Skeletal muscle satellite cell (primary cell): ENCODE data around the gene HMGXB3.

Source experiments
- H3K27me3 ChIP-seq: 2 replicates; pipeline ENCODE4 v1.7.0; 2013; ENCODE audit warnings: low read length; ENCODE audit not compliant: control insufficient read depth, insufficient read depth
- H3K36me3 ChIP-seq: 2 replicates; pipeline ENCODE4 v1.7.0; 2013; ENCODE audit warnings: mild to moderate bottlenecking, control low read depth, low read length; ENCODE audit not compliant: insufficient read depth
- H3K4me1 ChIP-seq: 2 replicates; pipeline ENCODE4 v1.7.0; 2013; ENCODE audit warnings: low read length; ENCODE audit not compliant: control insufficient read depth, insufficient read depth
- H3K4me2 ChIP-seq: 2 replicates; pipeline ENCODE4 v1.7.0; 2013; ENCODE audit warnings: mild to moderate bottlenecking, low read length
- H3K4me3 ChIP-seq: 2 replicates; pipeline ENCODE4 v1.7.0; 2013; ENCODE audit warnings: low read length
- H3K9ac ChIP-seq: 2 replicates; pipeline ENCODE4 v1.7.0; 2013; ENCODE audit warnings: mild to moderate bottlenecking, low read depth, low read length, moderate library complexity
- H3K9me3 ChIP-seq: replicated peaks from 2 replicates; pipeline ENCODE4 v1.7.0; 2013; ENCODE audit warnings: mild to moderate bottlenecking, control low read depth, low read length

The HMGXB3 gene

DNA sequence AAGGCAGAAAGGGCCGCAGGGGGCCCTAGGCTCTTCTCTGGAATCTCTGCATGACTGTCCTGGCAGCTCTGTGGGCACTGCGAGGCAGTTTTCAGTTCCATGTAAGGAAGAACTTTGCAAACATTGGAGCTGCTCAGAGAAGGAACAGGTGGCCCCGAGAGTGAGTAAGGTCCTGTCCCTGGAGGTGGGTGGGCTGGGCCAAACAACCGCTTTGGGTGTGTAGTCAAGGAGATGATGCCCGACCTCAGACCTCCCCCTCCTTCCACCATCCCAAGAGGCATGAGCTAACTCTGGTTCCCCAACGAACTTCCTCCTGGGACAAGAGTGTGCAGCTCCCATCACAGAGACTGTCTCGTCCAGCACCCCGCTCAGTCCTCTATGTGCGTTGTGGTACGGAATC, 65.3 kb downstream of the HMGXB3 start:
- Histone ChIP-seq H3K9me3 (no peaks in the 10 kb centered on the region), H3K4me3 (peak overlapping the region; percentile 28), H3K9ac (peak overlapping the region; percentile 35), H3K4me2 (peak overlapping the region; percentile 51), H3K4me1 (peaks cover 45% of the 10 kb centered on the region), H3K27me3 (no peaks in the 10 kb centered on the region), H3K36me3 (no peaks in the 10 kb centered on the region)

DNA sequence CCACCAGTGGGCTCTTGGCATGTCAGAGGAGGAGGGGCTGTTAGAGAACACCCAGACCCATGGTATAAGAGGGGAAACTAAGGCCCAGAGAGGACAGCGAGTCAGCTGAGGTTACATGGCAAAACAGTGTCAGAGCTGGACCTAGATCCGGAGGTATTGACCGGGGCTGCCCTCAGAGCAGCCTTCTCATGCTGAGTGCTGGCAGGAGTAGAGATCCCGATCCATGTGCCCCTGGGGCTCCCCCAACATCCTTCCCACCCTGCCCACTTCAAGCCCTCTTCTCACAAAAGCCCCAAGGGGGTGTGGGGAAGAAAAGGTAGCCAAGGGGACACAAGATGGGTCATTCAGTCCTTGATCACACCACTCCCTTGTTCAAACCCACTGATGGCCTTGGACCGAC, 65.9 kb downstream of the HMGXB3 start:
- Histone ChIP-seq H3K4me2 (peak overlapping the region; percentile 51), H3K27me3 (no peaks in the 10 kb centered on the region), H3K4me1 (peaks cover 45% of the 10 kb centered on the region), H3K9ac (peak overlapping the region; percentile 31), H3K4me3 (no peak overlapping the region), H3K36me3 (no peaks in the 10 kb centered on the region), H3K9me3 (no peaks in the 10 kb centered on the region)

DNA sequence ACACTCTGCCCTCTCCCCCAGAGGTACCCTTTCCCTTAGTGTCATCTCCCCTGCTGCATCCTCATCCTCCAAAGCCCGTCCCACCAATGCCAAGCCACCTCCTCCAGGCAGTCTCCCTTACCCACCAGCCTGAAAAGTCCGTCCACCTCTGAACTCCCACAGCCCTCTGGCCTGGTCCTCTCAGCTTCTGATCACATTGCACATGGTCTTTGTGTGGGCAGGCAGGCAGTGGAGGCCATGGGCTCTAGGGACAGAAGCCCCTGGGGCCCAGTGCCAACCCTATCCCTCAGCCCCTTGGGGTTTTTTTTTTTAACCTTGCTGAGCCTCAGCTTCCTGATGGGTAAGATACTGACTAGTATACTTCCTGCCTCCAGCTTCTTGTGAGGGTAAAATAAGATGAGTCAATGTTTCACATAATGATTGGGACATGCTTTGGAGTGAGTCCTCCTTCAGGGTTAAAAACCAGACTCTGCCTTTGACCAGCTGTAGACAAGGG, 66.4 kb downstream of the HMGXB3 start:
- H3K27me3 ChIP-seq = no peaks in the 10 kb centered on the region
- H3K36me3 ChIP-seq = no peaks in the 10 kb centered on the region
- H3K9ac ChIP-seq = peak overlapping the region; percentile 31
- H3K4me1 ChIP-seq = peaks cover 45% of the 10 kb centered on the region
- peak overlapping the region; percentile 21 for H3K4me2 ChIP-seq
- no peaks in the 10 kb centered on the region for H3K9me3 ChIP-seq
- no peak overlapping the region for H3K4me3 ChIP-seq

DNA sequence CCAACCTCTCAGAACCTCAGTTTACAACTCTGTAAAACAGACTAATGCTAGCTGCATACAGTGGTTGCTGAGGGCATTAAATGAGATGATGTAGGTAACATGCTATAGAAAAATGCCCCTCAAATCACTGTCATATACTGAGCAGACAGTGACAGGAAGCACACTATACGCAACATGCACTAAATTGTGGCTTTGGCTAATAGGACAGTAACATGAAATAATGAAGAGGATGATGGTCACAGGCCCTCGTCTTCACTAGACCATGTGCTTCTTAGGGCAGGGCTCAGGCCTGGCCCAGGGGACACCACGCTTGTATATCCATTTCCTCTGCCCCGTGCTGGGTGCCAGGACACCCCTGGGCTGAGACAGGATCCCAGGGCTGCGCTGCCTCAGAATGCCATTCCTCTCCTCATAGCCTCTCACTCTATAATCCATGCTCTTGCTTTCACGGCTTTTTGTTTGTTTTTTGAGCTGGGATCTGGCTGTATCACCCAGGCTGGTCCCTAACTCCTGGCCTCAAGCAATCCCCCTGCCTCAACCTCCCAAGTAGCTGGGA, 66.9 kb downstream of the HMGXB3 start:
- H3K9ac ChIP-seq = no peak overlapping the region
- H3K4me2 ChIP-seq = no peak overlapping the region
- no peaks in the 10 kb centered on the region for H3K9me3 ChIP-seq
- H3K27me3 ChIP-seq = no peaks in the 10 kb centered on the region
- H3K4me3 ChIP-seq = no peak overlapping the region
- H3K36me3 ChIP-seq = no peaks in the 10 kb centered on the region
- peaks cover 45% of the 10 kb centered on the region for H3K4me1 ChIP-seq

DNA sequence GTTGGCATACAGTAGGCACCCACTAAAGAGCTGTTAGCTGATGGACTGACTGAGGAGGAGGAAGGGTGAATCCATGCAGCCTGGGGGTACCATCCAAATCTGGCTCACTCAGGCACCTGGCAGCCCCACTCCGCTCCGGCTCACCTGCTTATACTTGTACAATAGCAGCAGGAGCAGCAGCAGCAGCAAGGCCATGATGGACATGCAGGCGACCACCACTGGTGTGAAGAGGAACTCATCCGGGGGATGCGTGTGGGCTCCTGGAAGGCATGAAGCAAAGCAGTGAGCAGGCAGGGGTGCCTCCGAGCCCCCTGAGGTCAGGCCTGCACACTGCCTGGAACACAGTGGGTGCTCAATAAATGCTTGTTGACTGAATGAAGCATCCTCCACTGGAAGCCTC, 67.5 kb downstream of the HMGXB3 start:
- Histone ChIP-seq H3K9me3 (no peaks in the 10 kb centered on the region), H3K4me3 (no peak overlapping the region), H3K36me3 (no peaks in the 10 kb centered on the region), H3K4me1 (peaks cover 45% of the 10 kb centered on the region), H3K4me2 (no peak overlapping the region), H3K9ac (no peak overlapping the region), H3K27me3 (no peaks in the 10 kb centered on the region)

DNA sequence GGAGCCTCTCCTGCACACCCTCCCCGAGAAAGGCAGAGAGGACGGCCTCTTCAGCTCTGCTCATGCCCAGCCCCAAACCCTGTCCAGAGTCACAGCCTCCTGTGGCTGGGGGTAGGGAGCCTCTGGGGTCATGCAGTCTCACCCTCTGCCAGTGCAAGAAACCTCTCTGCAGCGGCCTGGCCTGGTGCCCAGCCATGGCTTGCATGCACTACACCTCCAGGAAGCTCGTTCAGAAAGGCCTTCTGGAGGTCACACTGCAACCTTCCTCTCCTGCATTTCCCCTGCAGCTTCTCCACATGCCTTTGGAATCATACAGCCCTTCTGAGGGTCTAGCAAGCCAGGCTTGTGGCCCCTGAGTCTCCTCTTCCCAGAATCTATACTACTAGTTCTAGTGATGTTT, 67.9 kb downstream of the HMGXB3 start:
- peaks cover 3% of the 10 kb centered on the region for H3K9me3 ChIP-seq
- no peak overlapping the region for H3K4me3 ChIP-seq
- H3K27me3 ChIP-seq = no peaks in the 10 kb centered on the region
- H3K4me2 ChIP-seq = no peak overlapping the region
- H3K36me3 ChIP-seq = no peaks in the 10 kb centered on the region
- H3K4me1 ChIP-seq = peaks cover 45% of the 10 kb centered on the region
- no peak overlapping the region for H3K9ac ChIP-seq

DNA sequence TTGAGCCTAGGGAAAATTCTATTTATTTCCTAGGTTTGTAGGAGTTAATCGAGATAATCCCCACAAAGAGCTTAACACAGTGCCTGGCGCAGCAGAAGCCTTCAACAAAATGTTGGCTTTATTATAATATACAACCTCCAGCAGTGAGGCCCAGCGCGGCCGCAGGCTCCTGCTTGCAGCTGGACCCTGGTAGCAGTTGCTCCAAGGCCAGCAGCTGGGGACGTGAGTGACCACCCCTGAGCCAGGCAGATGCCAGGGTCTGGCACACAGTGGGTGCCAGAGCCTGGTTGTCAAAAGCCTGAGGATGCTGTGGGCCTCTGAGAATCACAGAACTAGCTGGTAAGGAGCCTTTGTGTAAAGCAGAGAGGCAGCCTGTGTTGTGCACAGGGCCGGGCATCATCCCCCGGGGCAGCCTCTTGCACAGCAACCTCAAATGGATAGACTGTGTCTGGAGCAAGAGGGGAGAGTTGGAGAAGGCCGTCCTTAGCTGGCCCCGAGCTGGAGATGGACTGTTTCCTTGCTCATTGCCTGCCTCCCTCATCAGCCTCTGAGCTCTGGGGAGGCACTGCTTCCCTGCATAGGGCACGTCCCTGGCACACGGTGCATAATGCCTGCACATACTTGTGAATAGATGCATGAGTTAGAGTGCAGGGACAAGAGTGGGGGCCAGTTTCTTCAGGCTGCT, 68.6 kb downstream of the HMGXB3 start:
- Histone ChIP-seq H3K9me3 (peaks cover 3% of the 10 kb centered on the region), H3K36me3 (no peaks in the 10 kb centered on the region), H3K4me3 (no peak overlapping the region), H3K4me2 (no peak overlapping the region), H3K9ac (no peak overlapping the region), H3K4me1 (peaks cover 45% of the 10 kb centered on the region), H3K27me3 (no peaks in the 10 kb centered on the region)

DNA sequence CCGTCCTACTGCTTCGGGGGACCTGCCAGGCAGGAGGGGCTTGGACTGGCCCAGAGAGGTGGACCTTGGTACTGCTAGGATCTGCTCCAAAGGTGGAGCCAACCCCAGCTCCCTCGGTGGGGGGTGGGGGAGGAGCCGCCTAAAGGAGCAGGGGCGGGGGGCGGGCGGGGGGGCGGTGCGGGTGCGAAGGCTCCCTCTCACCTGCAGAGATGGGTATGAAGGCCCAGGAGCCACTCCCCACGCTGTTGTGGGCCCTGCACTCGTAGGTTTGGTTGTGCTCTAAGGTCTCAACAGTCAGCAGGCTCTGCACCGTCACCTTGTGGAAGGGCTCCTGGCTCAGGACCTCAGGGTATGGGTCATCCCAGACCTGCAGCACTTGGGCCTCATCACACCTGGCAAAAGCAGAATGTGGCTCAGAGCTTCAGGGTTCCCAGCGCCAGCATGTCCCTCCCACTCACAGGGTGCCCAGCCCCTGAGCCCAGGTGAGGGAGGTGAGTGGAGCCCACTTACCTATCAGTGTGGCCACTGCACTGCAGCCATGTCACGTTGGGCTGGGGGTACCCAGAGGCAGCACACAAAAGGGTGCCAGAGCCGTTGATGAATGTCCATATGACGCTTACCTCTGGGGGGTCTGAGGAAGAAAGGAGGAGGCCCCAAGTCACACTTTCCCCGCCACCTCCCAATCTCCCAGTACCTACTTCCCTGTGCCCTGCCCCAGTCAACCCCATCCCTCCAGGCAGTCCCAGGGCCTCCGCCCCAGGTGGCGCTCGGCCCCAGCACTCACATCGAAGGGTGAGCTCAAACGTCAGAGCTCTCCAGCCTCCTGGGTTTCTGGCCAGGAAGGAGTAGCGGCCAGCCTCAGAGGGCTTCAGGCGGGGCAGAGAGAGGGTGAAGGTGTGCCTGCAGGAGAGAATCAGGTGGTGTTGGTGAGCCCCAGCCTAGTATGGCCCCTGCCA, 69.4 kb downstream of the HMGXB3 start:
- peaks cover 2% of the 10 kb centered on the region for H3K27me3 ChIP-seq
- no peak overlapping the region for H3K4me2 ChIP-seq
- H3K4me1 ChIP-seq = peaks cover 37% of the 10 kb centered on the region
- no peak overlapping the region for H3K4me3 ChIP-seq
- peaks cover 3% of the 10 kb centered on the region for H3K9me3 ChIP-seq
- no peak overlapping the region for H3K9ac ChIP-seq
- no peaks in the 10 kb centered on the region for H3K36me3 ChIP-seq

DNA sequence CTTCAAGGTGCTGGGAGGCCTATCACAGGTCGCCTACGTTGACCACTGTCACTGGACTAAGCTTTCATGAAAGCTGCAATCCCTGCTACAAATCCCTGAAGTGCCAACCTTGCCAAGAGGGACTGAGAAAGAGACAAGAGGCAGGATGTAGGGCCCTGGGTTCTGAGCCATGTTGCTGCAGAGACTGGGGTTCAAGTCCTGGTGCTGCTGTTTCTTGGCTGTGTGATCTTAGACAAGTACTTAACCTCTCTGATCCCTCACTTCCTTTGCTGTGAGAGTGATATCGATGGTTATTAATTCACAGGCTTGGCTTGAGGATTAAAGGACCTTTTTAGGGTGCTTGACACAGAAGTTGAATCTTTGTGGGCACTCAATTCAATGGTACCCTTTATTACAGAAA, 70.3 kb downstream of the HMGXB3 start:
- H3K4me2 ChIP-seq = no peak overlapping the region
- no peaks in the 10 kb centered on the region for H3K36me3 ChIP-seq
- peaks cover 11% of the 10 kb centered on the region for H3K27me3 ChIP-seq
- H3K4me3 ChIP-seq = no peak overlapping the region
- H3K4me1 ChIP-seq = peaks cover 29% of the 10 kb centered on the region
- H3K9ac ChIP-seq = no peak overlapping the region
- H3K9me3 ChIP-seq = peaks cover 3% of the 10 kb centered on the region

DNA sequence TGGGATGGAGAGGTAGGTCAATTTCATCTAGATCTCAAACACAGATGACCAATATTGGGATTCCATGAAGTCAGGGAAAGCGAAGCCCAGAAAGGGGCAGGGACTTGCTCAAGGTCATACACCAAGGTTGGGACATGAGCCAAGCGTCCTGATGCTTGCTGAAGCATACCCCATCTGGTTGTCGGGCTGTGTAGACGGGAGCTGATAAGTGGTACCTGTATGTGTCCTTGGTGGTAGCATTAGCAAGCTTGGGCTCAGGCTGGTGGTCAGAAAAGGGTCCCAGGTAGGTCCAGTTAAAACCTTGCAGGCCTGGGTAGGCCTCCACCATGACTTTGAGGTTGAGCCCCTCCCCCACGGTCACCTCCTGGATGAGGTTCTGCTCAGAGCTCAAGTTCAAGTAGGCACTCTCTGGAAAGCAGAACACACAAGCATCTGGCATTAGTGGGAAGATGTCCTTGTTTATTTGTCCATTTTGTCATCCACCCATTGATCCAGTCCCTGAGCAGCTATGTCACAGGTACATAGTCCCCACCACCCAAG, 72.6 kb downstream of the HMGXB3 start:
- peaks cover 27% of the 10 kb centered on the region for H3K27me3 ChIP-seq
- H3K4me2 ChIP-seq = no peak overlapping the region
- H3K36me3 ChIP-seq = no peaks in the 10 kb centered on the region

DNA sequence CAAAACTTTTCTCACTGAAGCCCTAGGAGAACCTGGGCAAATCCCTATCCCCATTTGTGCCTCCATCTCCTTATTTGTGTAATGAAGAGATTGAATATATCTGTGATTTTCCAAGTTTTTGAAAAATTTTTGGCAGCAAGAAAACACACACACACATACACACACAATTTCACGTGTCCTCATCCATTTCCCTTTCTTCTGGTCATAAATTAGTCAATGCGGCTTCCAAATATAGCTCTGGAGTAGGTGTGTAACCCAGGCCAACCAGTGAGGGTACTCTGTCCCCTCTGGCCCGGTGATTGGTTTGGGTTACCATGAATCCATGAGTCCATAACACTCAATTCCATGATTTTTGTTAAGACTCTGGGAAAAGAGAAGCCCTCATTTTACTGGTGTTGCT, 73.1 kb downstream of the HMGXB3 start:
- Histone ChIP-seq H3K27me3 (peaks cover 27% of the 10 kb centered on the region), H3K4me1 (peaks cover under 1% of the 10 kb centered on the region), H3K9me3 (peaks cover 3% of the 10 kb centered on the region), H3K4me3 (no peak overlapping the region), H3K36me3 (no peaks in the 10 kb centered on the region), H3K4me2 (no peak overlapping the region), H3K9ac (no peak overlapping the region)

More for the DNA sequence above, 72.6 kb downstream of the HMGXB3 start:
- Histone ChIP-seq H3K9me3 (peaks cover 3% of the 10 kb centered on the region), H3K4me3 (no peak overlapping the region), H3K4me1 (peaks cover 5% of the 10 kb centered on the region), H3K9ac (no peak overlapping the region)
